ENCODE results near the gene CLEC4G. TPM values are rescaled to one million over a fixed set of nuclear protein-coding genes. Genes with fewer than 3 reads are reported as not detected.

Gene CLEC4G
- total and polyA plus RNA-seq, 2 of the 13 experiments (the other 11 are each of a cell fraction or from before 2014, with no cell fraction given), result not detected

GRCh38 chr19:7762719-7763293 is 30.9 kb upstream of the CLEC4G start, which contains the start of gene CLEC4M:
Gene CLEC4M, plus strand, starts transcription at chr19:7763243. Its CDS starts 24 bp downstream, at chr19:7763267.
- Histone ChIP-seq H3K9me3 (ENCODE audit: low read length) (peaks cover 22% of the 10 kb centered on the region), H4K20me1 (ENCODE audit: insufficient read depth, low read length) (no peaks in the 10 kb centered on the region), H3K79me2 (ENCODE audit: insufficient read depth, low read length) (no peaks in the 10 kb centered on the region), H3K9ac (ENCODE audit: insufficient read depth, low read depth, low read length) (no peak within 1 kb of the TSS), H3K27me3 (ENCODE audit: control insufficient read depth in 1 of 2, insufficient read depth in 2 of 2, low read length in 2 of 2) (peaks cover 2 to 3% of the 10 kb centered on the region in 2 experiments; a peak in 2 of 5 replicates), H3K36me3 (replicated peaks in 1 of 2; ENCODE audit: control insufficient read depth in 1 of 2, insufficient read depth in 2 of 2, low read length in 2 of 2) (no peaks in the 10 kb centered on the region), H3K4me1 (ENCODE audit: insufficient read depth, low read length) (no peaks in the 10 kb centered on the region), H2AFZ (ENCODE audit: low read length) (no peak within 1 kb of the TSS), H3K27ac (ENCODE audit: extremely low read length, insufficient read depth, low read length) (no peak within 1 kb of the TSS), H3K4me2 (ENCODE audit: low read depth, low read length) (no peak within 1 kb of the TSS), H3K4me3 (replicated peaks in 1 of 3; ENCODE audit: insufficient read depth in 1 of 3, low read depth in 2 of 3, low read length in 3 of 3) (no peak within 1 kb of the TSS)
- BruUV-seq (replicated peaks), result no TSS peak
- WGBS (ENCODE audit: low lambda C conversion rate), result 8% methylated on average over 8 of the region's 8 CpGs
- FAIRE-seq, result no peak
- TF ChIP-seq ZBTB4 (CRISPR knock-in tag; IDR thresholded peaks at IDR 0.05; ENCODE audit: borderline replicate concordance) (no peak), AGO2 (optimal IDR thresholded peaks at IDR 0.05; ENCODE audit: low read depth, low read length) (no peak), BRCA1 (CRISPR knock-in tag; IDR thresholded peaks at IDR 0.05) (no peak), ZSCAN22 (CRISPR knock-in tag; IDR thresholded peaks at IDR 0.05) (no peak), FOXM1 (CRISPR knock-in tag; IDR thresholded peaks at IDR 0.05) (no peak), ZBTB25 (CRISPR knock-in tag; IDR thresholded peaks at IDR 0.05) (no peak)
- in situ Hi-C loops (cut with HindIII; ENCODE audit: extremely low pct_ligation_motif_present, low pct_unique_long_range_greater_than_20kb), result no loop called here
- CTCF ChIA-PET (ENCODE audit: low intra/inter-chr PET ratio, low total read pairs), result no interaction called here
- ATAC-seq, result no peak
- POLR2A ChIA-PET, result no interaction called here
- intact Hi-C loops (cut with micrococcal nuclease; ENCODE audit: unreplicated experiment), result no loop called here
- DNase-seq (ENCODE audit: low spot score), result no peak
